Right ventricle myocardium superior (tissue), 1 donor: Measurements from ENCODE around the gene SLC5A7. TPM values are rescaled to one million over a fixed set of nuclear protein-coding genes. Genes with fewer than 3 reads are reported as not detected.

Experiments
- ATAC-seq: fragments of 200-7000 bp; cut with Tn5 transposase; one replicate; pipeline ENCODE4 v1.9.1; 2020; ENCODE audit warnings: mild to moderate bottlenecking; ENCODE audit not compliant: poor library complexity
- DNase-seq: peaks from one replicate; pipeline ENCODE4 v3.0.0-alpha.2; 2020
- intact Hi-C: fragments of 100-400 bp; cut with DNase I; formaldehyde crosslinking; loops from one replicate; pipeline ENCODE4 v1.11.2; 2022
- long read RNA-seq: library from polyadenylated mRNA; unstranded; transcript quantifications from one replicate; pipeline ENCODE4 v2.0.0, GENCODE V29; 2021
- total RNA-seq: library from RNA; stranded (reverse); fragmentation: NEBNext Ultra II Directional; extraction: Animal tissue kit (Norgen Biotek cat#: 25700); gene quantifications from one replicate; pipeline ENCODE4 v1.2.1, GENCODE V29; 2021
- donor health status: DM: no; HTN: yes; CAD: no; lungs with severe emphysema.

The SLC5A7 gene
- total RNA-seq = 0.19 TPM
- long read RNA-seq, full-length matches to known transcripts = 1 of 1 reads
- long read RNA-seq, partial matches to known transcripts = 0 of 1 reads
- long read RNA-seq, other reads (novel, unspliced or antisense) = 0 of 1 reads

DNA sequence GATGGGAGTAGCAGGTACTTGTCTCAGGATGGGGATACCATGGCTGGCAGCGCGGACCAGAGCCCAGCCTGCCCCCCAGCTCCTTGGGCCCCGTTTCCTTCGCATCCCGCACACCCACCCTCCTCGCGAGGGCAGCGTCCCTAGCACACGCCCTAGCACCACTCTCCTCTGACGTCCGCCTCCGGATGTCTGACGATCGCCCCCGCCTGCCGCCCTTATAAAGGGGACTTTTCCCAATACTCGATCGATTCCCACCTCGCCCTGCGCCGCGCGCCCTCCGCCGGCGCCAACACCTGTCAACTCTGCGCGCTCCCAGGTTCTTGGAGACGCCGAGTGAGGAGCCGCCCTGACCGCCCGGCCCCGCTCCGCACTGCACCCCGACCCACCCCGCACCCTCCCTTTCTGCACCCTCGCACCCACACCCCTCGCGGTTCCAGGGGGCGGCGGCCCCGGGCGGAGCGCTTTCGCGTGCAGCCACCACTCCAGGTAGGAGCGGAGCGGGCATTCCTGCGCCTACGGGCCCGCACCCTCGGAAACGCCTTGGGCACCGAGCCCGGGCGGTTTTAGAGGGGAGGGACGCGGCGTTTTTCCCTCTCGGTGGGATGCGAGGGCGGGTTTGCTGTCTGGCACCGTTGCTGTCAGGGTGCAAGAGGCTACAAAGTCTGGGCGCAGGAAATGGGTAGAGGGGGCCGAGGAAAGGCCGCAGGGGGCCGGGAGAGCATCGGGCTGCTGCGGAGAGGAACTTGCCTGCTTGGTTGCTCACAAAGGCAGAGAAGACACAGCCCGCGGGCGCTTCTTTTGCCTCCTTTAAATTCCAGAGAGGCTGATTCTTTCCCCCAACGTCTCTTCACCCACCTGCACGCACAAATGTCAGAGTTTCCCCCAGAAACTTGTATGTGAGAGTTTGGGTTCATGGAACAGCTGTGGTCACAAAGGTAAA lies at the start of gene SLC5A7:
SLC5A7 (plus strand) TSS at position 247 of the 940 bp plus-strand sequence. CDS start 1,632 bp downstream, outside the sequence.
- DNase-seq = no peak
- ATAC-seq = no peak
- intact Hi-C loops = no loop called here

DNA sequence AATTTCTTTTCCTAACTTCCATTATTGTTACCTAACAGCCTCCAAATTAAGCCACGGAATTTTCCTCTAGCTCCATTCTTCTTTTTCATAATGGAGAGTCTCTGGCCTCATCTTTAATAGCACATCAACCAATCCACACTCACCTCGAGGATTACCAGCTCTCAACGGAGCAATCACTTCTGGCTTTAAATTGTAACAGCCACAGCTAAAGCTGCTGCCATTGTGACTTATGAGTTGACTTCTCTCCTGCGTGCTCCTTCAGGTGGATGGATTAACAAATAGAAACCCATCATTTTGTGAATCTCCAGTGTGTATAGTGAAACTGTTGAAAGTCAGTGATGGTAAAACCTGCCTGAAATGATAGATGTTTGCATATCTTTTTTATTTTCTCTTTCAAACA lies 24.9 kb upstream of the SLC5A7 start:
- intact Hi-C loops = no loop called here
- ATAC-seq (no peak), DNase-seq (no peak)

DNA sequence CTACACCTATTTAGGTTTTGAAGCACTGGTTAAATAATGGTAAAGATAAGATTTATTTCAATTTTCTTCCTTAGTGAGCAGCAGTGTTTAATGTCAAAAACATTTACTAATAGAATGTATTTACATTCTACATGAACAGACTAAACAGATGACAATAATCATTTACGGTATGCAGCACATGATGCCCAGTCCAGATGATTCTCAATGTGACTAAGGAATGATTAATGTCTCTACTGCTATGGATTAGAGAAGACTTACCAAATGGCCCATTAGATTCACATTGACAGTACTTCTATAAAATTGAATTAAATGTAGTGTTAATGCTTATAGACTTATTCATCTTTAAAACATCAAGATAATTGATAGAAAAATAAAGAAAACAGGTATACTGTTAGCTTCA lies 22.1 kb upstream of the SLC5A7 start:
- intact Hi-C loops = no loop called here
- DNase-seq (no peak), ATAC-seq (no peak)

- intact Hi-C loops = no loop called here
- ATAC-seq (no peak), DNase-seq (no peak)
These were observed 1.6 kb upstream of the SLC5A7 start for GRCh38 chr2:107984707-107985106.

DNA sequence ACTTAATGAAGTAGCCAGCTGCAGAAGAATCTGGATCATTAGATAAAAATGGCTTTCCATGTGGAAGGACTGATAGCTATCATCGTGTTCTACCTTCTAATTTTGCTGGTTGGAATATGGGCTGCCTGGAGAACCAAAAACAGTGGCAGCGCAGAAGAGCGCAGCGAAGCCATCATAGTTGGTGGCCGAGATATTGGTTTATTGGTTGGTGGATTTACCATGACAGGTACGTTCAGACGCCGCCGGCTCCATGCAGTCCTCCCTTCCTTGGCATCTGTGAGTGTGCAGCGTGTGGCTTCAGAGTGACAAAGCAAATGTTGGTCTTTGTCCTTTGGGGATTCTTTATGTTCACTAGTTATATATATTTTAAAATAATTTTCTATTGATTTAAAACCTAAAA lies 1.8 kb downstream of the SLC5A7 start:
- ATAC-seq (no peak), DNase-seq (no peak)
- intact Hi-C loops = no loop called here

DNA sequence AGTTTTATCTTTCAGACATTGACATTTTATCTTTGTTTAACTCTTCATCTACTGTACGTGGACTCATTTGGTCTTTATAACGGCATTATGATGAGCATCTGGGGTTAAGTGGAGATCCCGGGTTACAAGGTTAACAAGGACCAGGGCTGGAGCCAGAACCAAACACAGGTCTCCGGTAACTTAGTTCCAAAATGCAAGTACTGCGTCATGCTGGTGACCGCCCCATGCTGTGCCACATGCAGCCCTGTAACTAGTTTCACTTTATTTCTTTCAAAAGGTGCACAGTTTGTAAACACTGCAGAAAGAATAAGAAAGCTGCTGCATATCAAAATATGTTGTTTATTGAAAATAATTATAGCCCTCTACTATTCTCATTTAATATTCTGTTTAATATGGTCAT lies 3.1 kb downstream of the SLC5A7 start:
- ATAC-seq (no peak), DNase-seq (no peak)
- intact Hi-C loops = no loop called here

GRCh38 chr2:107990718-107991117 lies 4.4 kb downstream of the SLC5A7 start:
- intact Hi-C loops = no loop called here
- no peak for ATAC-seq
- DNase-seq = no peak

- DNase-seq = no peak
- ATAC-seq = no peak
- intact Hi-C loops = no loop called here
These were observed 5.7 kb downstream of the SLC5A7 start for GRCh38 chr2:107992069-107992468.

GRCh38 chr2:107999158-107999557 lies 12.8 kb downstream of the SLC5A7 start:
- intact Hi-C loops = no loop called here
- DNase-seq = no peak
- ATAC-seq = no peak

- ATAC-seq (no peak), DNase-seq (no peak)
- intact Hi-C loops = no loop called here
These were observed 24.7 kb downstream of the SLC5A7 start for GRCh38 chr2:108010912-108011591.

DNA sequence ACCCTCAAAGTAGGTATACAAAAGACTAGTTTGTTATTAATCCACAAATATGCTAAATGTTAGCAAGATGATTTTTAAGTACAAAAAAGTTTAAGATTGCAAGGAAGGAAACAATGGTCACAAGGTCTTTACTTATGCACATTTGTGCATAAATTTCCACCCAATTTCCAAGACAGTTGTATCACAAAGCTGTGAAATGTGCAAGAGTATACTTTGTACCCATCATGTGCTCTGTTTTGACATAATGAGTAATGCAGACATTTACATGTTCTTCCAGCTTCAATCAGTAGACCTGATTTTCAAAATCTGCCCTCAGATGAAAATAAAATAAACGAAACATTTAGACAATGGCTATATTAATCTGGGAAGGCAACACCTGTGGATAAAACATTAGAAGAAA lies 27.0 kb downstream of the SLC5A7 start:
- intact Hi-C loops = no loop called here
- DNase-seq (no peak), ATAC-seq (no peak)

- no peak for ATAC-seq
- intact Hi-C loops = no loop called here
- no peak for DNase-seq
These were observed 36.3 kb downstream of the SLC5A7 start for GRCh38 chr2:108022628-108023027.

DNA sequence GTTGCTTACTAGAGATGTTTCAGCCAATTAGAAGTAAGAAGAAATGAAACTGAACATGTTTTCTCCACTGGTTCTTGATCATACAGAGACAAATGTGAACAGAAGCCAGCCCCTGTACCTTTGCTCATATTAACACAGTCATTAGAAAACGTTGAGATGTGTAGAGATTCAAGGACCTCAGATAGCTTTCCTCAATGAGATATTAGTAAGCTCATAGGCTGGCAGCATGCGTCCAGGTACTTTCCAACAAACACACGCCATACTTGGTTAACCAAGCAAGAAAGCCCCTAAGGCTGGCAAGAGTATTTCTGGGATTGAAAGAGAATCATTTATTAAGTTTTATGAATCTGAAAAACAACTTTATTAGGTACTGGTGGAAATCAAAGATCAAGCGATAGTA lies 37.5 kb downstream of the SLC5A7 start:
- no peak for ATAC-seq
- DNase-seq = no peak
- intact Hi-C loops = no loop called here

DNA sequence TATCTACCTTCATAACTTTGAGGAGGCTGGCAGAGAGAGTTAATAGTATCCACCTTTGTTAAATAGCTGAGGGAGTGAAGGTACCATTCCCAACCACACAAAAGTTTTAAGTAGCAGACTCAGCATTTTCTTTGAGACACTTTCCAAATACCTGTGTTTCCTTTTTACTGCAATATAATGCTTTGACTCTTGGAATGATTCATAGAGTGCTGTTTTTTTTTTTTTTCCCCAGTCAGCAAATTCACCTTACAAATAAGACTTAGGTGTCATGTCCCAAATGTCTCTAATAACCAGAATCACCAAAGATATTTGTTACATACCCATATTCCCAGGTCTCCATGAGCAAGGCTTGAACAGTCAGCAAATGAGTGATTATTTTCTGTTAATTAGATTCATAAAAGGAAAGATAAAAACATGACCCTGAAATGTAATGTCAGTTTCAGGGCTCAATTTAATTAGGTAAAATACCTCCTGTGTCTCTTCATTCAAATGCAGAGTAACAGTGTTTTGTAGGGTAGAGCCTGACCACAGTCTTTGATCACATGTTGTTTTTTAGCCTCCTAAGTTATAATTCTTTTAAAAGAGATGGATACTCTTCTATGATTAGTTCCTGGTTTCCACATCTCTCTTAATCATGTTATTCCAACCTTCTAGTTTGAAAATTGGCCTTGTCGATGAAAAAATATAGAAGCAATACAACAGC lies 39.9 kb downstream of the SLC5A7 start:
- no peak for DNase-seq
- no peak for ATAC-seq
- intact Hi-C loops = no loop called here

DNA sequence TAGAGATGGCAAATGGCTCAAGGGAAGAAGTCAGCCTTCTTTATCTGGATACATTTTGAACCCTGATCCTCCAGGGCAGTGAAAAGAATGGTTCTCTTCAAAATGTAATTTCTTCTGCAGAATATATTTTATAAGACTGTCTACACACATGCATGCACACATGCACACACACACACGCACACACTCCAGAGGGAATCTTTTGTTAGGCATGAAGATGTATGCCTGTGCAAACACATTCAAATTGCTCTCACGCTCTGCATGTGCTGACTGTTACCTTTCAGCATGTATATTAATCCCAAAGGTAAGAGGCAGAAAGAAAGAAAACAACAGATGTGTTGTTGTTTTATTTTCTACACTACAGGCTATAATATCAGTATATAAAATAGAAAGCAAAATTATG lies 43.2 kb downstream of the SLC5A7 start:
- ATAC-seq = no peak
- DNase-seq = no peak
- intact Hi-C loops = no loop called here

DNA sequence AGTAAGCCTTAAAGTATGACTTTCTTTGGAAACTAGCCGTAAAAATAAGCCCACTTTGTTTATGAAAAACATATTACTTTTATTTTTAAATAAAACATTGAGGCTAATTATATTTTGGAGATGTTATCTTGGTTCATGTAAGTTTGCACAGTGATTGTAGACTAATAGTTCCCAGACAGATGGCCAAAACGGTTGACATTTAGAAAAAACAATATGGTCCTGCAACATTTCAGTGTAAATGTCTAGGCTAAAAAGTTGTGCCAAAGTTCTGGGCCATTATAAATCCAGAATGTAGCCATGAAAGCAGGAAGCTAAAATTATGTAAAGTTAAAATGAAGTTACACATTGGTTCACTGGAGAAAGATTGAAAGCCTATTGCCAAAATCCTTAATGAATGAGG lies 43.6 kb downstream of the SLC5A7 start:
- no peak for ATAC-seq
- intact Hi-C loops = no loop called here
- DNase-seq = no peak

- no peak for ATAC-seq
These were observed 45.2 kb downstream of the SLC5A7 start for GRCh38 chr2:108031471-108031941.

GRCh38 chr2:108034843-108035242 lies 48.5 kb downstream of the SLC5A7 start:
- no peak for DNase-seq
- no peak for ATAC-seq
- intact Hi-C loops = no loop called here

More at GRCh38 chr2:108031471-108031941, 45.2 kb downstream of the SLC5A7 start:
- intact Hi-C loops = no loop called here
- no peak for DNase-seq

GRCh38 chr2:108048752-108049151 lies 62.4 kb downstream of the SLC5A7 start:
- DNase-seq (no peak), ATAC-seq (no peak)
- intact Hi-C loops = no loop called here
